Gastroesophageal sphincter (tissue), 4 donors: Measurements from ENCODE around the gene ARHGAP19. TPM values are rescaled to one million over a fixed set of nuclear protein-coding genes. Genes with fewer than 3 reads are reported as not detected.
"Not testable (repeated sequence)": the region's sequence is repeated elsewhere in the genome, so short reads cannot be mapped to it uniquely, and the experiment has no call there.

ENCODE experiments used
- ATAC-seq: fragments of 150-250 bp; one replicate; pipeline ENCODE4 v1.9.1; 2016; ENCODE audit warnings: mild to moderate bottlenecking, moderate library complexity
- H3K27ac ChIP-seq, 4 donors: fragments of 200-600 bp; sonication (generic) in 3 of 4; 1 replicate in 3 of 4; 2 replicates in 1 of 4; pipeline ENCODE4 v1.5.1; 2016 to 2019
- H3K27me3 ChIP-seq: fragments of 200-600 bp; sonication (generic); one replicate; pipeline ENCODE4 v1.5.1; 2019
- H3K36me3 ChIP-seq, 2 donors: fragments of 200-600 bp; sonication (generic); one replicate each; pipeline ENCODE4 v1.5.1; 2019; ENCODE audit warnings: control low read depth in 1 of 2
- H3K4me1 ChIP-seq, 3 donors: fragments of 200-600 bp; sonication (generic); 1 replicate in 2 of 3; 2 replicates in 1 of 3; pipeline ENCODE4 v1.5.1; 2016 to 2019; ENCODE audit warnings: control low read depth in 2 of 3
- H3K4me3 ChIP-seq, 2 donors: fragments of 200-600 bp; sonication (generic); one replicate each; pipeline ENCODE4 v1.5.1; 2019; ENCODE audit warnings: mild to moderate bottlenecking in 1 of 2, moderate library complexity in 1 of 2
- H3K9me3 ChIP-seq, 3 donors: fragments of 200-600 bp; sonication (generic); one replicate each; pipeline ENCODE4 v1.5.1; 2017 to 2019; ENCODE audit warnings: control low read depth in 2 of 3
- CTCF ChIP-seq, 4 experiments: fragments of 200-600 bp in 2 of 4; fragments of 450-650 bp in 2 of 4; sonication (generic) in 1 of 4; IDR thresholded peaks; one replicate each; pipeline ENCODE4 v1.5.1; 2017 to 2019; ENCODE audit warnings: antibody characterized with exemption in 4 of 4, mild to moderate bottlenecking in 2 of 4, moderate library complexity in 2 of 4
- EP300 ChIP-seq: sonication (generic); formaldehyde crosslinking; IDR thresholded peaks from one replicate; pipeline ENCODE4 v1.6.1; 2017; ENCODE audit warnings: antibody characterized with exemption, mild to moderate bottlenecking
- POLR2A ChIP-seq, 2 donors: fragments of 450-650 bp; IDR thresholded peaks; one replicate each; pipeline ENCODE4 v1.6.1; 2017; ENCODE audit warnings: antibody characterized with exemption in 2 of 2, mild to moderate bottlenecking in 2 of 2, moderate library complexity in 1 of 2
- POLR2AphosphoS5 ChIP-seq: sonication (generic); formaldehyde crosslinking; IDR thresholded peaks from one replicate; pipeline ENCODE4 v1.6.1; 2017; ENCODE audit warnings: antibody characterized with exemption
- WGBS, 2 donors: methylation state at CpG; one replicate each; pipeline ENCODE4 v1.1.5; 2018; ENCODE audit warnings: low coverage in 1 of 2; 5-methylcytosine and 5-hydroxymethylcytosine counted together
- total RNA-seq, 4 donors: library from RNA; depleted of rRNA; stranded (reverse); fragments of >200 nt; gene quantifications; one replicate each; pipeline ENCODE4 v1.1.0, GENCODE V29; 2016

ARHGAP19 gene
- total RNA-seq, 4 donors from 2014 or later = 3.2 to 6.7 (median 5.0) TPM

- Histone ChIP-seq H3K4me3 (no peak overlapping the region), H3K27me3 (no peaks in the 10 kb centered on the region), H3K36me3 (no peaks in the 10 kb centered on the region), H3K9me3 (no peaks in the 10 kb centered on the region), H3K4me1 (peaks cover 0 to 13% (median 0%) of the 10 kb centered on the region in 3 donors), H3K27ac (no peak overlapping the region)
- TF ChIP-seq POLR2A (IDR thresholded peaks at IDR 0.05) (no peak), EP300 (no peak), CTCF (IDR thresholded peaks at IDR 0.05) (no peak), POLR2AphosphoS5 (no peak)
- WGBS, 2 donors = 95 to 100% methylated on average over 2 of the region's 3 CpGs
- no peak for ATAC-seq
These were observed 18.7 kb downstream of the ARHGAP19 start for GRCh38 chr10:97273700-97274099.

- no peak overlapping the region for H3K27ac ChIP-seq
- H3K4me3 ChIP-seq = no peak overlapping the region
- WGBS, 2 donors = 78 to 80% methylated on average over 3 of the region's 3 CpGs
- no peaks in the 10 kb centered on the region for H3K27me3 ChIP-seq
- no peaks in the 10 kb centered on the region for H3K9me3 ChIP-seq
- TF ChIP-seq POLR2AphosphoS5 (no peak), EP300 (no peak), POLR2A (IDR thresholded peaks at IDR 0.05) (no peak)
- ATAC-seq = no peak
- peaks cover 0 to 4% of the 10 kb centered on the region in 2 donors for H3K36me3 ChIP-seq
- no peaks in the 10 kb centered on the region for H3K4me1 ChIP-seq
These were observed 21.8 kb downstream of the ARHGAP19 start for GRCh38 chr10:97270523-97271154.

- WGBS, 2 donors = 100% methylated on average over 1 to 2 of the region's 4 CpGs
These were observed 24.8 kb downstream of the ARHGAP19 start for GRCh38 chr10:97267671-97268070.

GRCh38 chr10:97265095-97265494 is 27.3 kb downstream of the ARHGAP19 start:
- not testable (repeated sequence) for H3K4me1 ChIP-seq, ATAC-seq, H3K4me3 ChIP-seq, H3K9me3 ChIP-seq, H3K27ac ChIP-seq, H3K27me3 ChIP-seq
- peaks cover 0 to 35% of the 10 kb centered on the region in 2 donors for H3K36me3 ChIP-seq
- 90 to 91% methylated on average over 3 of the region's 3 CpGs for WGBS, 2 donors

More at GRCh38 chr10:97267671-97268070, 24.8 kb downstream of the ARHGAP19 start:
- H3K9me3 ChIP-seq = no peaks in the 10 kb centered on the region
- H3K27ac ChIP-seq = no peak overlapping the region
- H3K4me1 ChIP-seq = no peaks in the 10 kb centered on the region
- no peak overlapping the region for H3K4me3 ChIP-seq
- no peak for TF ChIP-seq CTCF (IDR thresholded peaks at IDR 0.05)
- no peak for TF ChIP-seq EP300
- no peak for TF ChIP-seq POLR2AphosphoS5
- no peak for TF ChIP-seq POLR2A (IDR thresholded peaks at IDR 0.05)
- no peaks in the 10 kb centered on the region for H3K27me3 ChIP-seq
- ATAC-seq = no peak
- peaks cover 0 to 34% of the 10 kb centered on the region in 2 donors for H3K36me3 ChIP-seq

- Histone ChIP-seq H3K36me3 (peaks cover 0 to 40% of the 10 kb centered on the region in 2 donors), H3K27ac (no peak overlapping the region), H3K9me3 (no peaks in the 10 kb centered on the region), H3K27me3 (no peaks in the 10 kb centered on the region), H3K4me1 (no peaks in the 10 kb centered on the region), H3K4me3 (no peak overlapping the region)
- TF ChIP-seq EP300 (no peak), POLR2AphosphoS5 (no peak), POLR2A (IDR thresholded peaks at IDR 0.05) (no peak), CTCF (IDR thresholded peaks at IDR 0.05) (no peak)
- WGBS, 2 donors = 83 to 88% methylated on average over 2 to 4 of the region's 5 CpGs
- no peak for ATAC-seq
These were observed 28.5 kb downstream of the ARHGAP19 start for GRCh38 chr10:97263971-97264370.

- no peak for ATAC-seq
- WGBS, 2 donors = 73 to 79% methylated on average over 1 of the region's 1 CpG
- no peaks in the 10 kb centered on the region for H3K4me1 ChIP-seq
These were observed 30.8 kb downstream of the ARHGAP19 start for GRCh38 chr10:97261656-97262055.

More at GRCh38 chr10:97261656-97262055, 30.8 kb downstream of the ARHGAP19 start:
- H3K27ac ChIP-seq = no peak overlapping the region
- H3K27me3 ChIP-seq = no peaks in the 10 kb centered on the region
- peaks cover 0 to 58% of the 10 kb centered on the region in 2 donors for H3K36me3 ChIP-seq
- no peak overlapping the region for H3K4me3 ChIP-seq
- no peak for TF ChIP-seq POLR2AphosphoS5
- no peaks in the 10 kb centered on the region for H3K9me3 ChIP-seq
